Psoas muscle (tissue), 8 donors: ENCODE measurements around the gene ALOX12B. TPM values are rescaled to one million over a fixed set of nuclear protein-coding genes. Genes with fewer than 3 reads are reported as not detected.
"Not testable (repeated sequence)": the region's sequence is repeated elsewhere in the genome, so short reads cannot be mapped to it uniquely, and the experiment has no call there.

Experiments used
- ATAC-seq, 4 donors: fragments of 200-7000 bp; cut with Tn5 transposase; one replicate each; pipeline ENCODE4 v1.9.1; 2020; ENCODE audit warnings: moderate library complexity in 3 of 4, mild to moderate bottlenecking in 2 of 4
- DNase-seq, 2 donors: peaks; one replicate each; pipeline ENCODE4 v3.0.0-alpha.2; 2020
- H3K27ac ChIP-seq: fragments of 200-600 bp; one replicate; pipeline ENCODE4 v1.8.0; 2022
- H3K27me3 ChIP-seq, 3 donors: fragments of 200-600 bp in 1 of 3; one replicate each; pipeline versions ENCODE4 v1.6.1 to v1.8.0; 2013 to 2022; ENCODE audit warnings: low read length in 2 of 3, mild to moderate bottlenecking in 2 of 3, moderate library complexity in 1 of 3; ENCODE audit not compliant: insufficient read depth in 3 of 3
- H3K36me3 ChIP-seq, 2 donors: fragments of 200-600 bp in 1 of 2; one replicate each; pipeline versions ENCODE4 v1.6.1 to v1.8.0; 2013 to 2022; ENCODE audit warnings: low read depth in 1 of 2, mild to moderate bottlenecking in 1 of 2, moderate library complexity in 1 of 2; ENCODE audit not compliant: insufficient read depth in 1 of 2
- H3K4me1 ChIP-seq: fragments of 200-600 bp; one replicate; pipeline ENCODE4 v1.8.0; 2022
- H3K4me3 ChIP-seq: fragments of 200-600 bp; one replicate; pipeline ENCODE4 v1.8.0; 2022; ENCODE audit warnings: mild to moderate bottlenecking
- H3K9me3 ChIP-seq: fragments of 200-600 bp; one replicate; pipeline ENCODE4 v1.8.0; 2022
- CTCF ChIP-seq: fragments of 200-600 bp; IDR thresholded peaks from one replicate; pipeline ENCODE4 v1.8.0; 2022; ENCODE audit warnings: antibody characterized with exemption
- WGBS, 3 donors: extraction: QIAGEN DNeasy Blood & Tissue Kit; methylation state at CpG; one replicate each; pipeline versions ENCODE4 v1.1.6 to v1.1.7; 2013; 5-methylcytosine and 5-hydroxymethylcytosine counted together
- intact Hi-C, 2 donors: fragments of 100-400 bp; cut with DNase I; formaldehyde crosslinking; loops; one replicate each; pipeline versions ENCODE4 v1.11.0 to v1.14.2; 2022
- polyA plus RNA-seq, 3 donors: library from polyadenylated mRNA; stranded (reverse); fragments of 200-250 nt; gene quantifications; one replicate each; pipeline ENCODE4 v1.2.3, GENCODE V29; 2013
- total RNA-seq, 4 donors: library from RNA; stranded (reverse); fragmentation: NEBNext Ultra II Directional in 2 of 4; extraction: Animal tissue kit (Norgen Biotek cat#: 25700) in 2 of 4; gene quantifications; one replicate each; pipeline versions ENCODE4 v1.2.1 to v1.2.4, GENCODE V29; 2021 to 2023
- donor health status: healthy with polysubstance abuse.
- donor health status: DM: no; HTN: no; CAD: no; lungs with moderate emphysema.
- donor health status: Bipolar disorder and iron deficiency.
- donor health status: healthy.
- donor health status: DM: yes; HTN: yes; CAD: no.
- donor health status: DM: no; HTN: no; CAD: no.
- donor health status: DM: no; HTN: no; CAD: no.
- donor health status: DM: yes; HTN: yes; CAD: no.

ALOX12B gene
- total and polyA plus RNA-seq, 7 donors: not detected

DNA sequence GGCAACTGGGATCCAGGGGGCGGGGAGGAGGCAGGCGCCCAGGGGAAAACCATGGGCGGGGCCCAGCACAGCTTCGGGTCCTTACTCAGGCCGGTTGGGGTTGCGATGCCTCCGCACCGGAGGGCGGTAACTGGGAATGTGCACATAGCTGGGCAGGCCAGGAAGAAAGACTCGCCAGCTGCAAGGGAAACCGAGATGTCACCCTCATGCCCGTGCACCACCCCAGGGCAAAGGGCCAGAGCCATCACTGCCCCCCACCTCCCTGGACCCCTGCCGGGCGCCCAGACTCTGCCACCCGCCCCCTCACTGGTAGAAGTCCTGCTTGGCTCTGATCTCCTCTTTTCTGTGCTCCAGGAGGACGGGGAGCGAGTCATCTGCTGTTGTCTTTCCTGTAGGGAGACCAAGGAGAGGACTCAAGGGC, 6.7 kb downstream of the ALOX12B start:
- WGBS, 3 donors: 45 to 54% (median 45%) methylated on average over 17 of the region's 17 CpGs
- Histone ChIP-seq H3K27me3 (peaks cover 0 to 54% (median 4%) of the 10 kb centered on the region in 3 donors), H3K4me1 (peaks cover 9% of the 10 kb centered on the region), H3K4me3 (no peak overlapping the region), H3K36me3 (no peaks in the 10 kb centered on the region), H3K9me3 (no peaks in the 10 kb centered on the region), H3K27ac (no peak overlapping the region)
- TF ChIP-seq CTCF: no peak
- intact Hi-C loops: loop anchor here (1.0 to 5.0 kb wide), 2 partner anchors 36 to 37 kb away; partner anchors contain the start of gene ALOXE3 (in 2 of the 2)
- ATAC-seq (no peak), DNase-seq (no peak)

GRCh38 chr17:8080208-8080798, 7.2 kb downstream of the ALOX12B start:
- Histone ChIP-seq H3K27ac (no peak overlapping the region), H3K9me3 (no peaks in the 10 kb centered on the region), H3K27me3 (peaks cover 0 to 59% (median 6%) of the 10 kb centered on the region in 3 donors), H3K4me3 (peak overlapping the region; percentile 62), H3K36me3 (no peaks in the 10 kb centered on the region), H3K4me1 (peaks cover 9% of the 10 kb centered on the region)
- intact Hi-C loops: loop anchor here (1.0 to 5.0 kb wide), 2 partner anchors 37 to 38 kb away; partner anchors contain the start of gene ALOXE3 (in 2 of the 2)
- ATAC-seq: peak in 2 of 4 donors; percentile 27 to 41
- no peak for TF ChIP-seq CTCF
- DNase-seq: no peak
- 21 to 22% (median 22%) methylated on average over 25 of the region's 25 CpGs for WGBS, 3 donors

DNA sequence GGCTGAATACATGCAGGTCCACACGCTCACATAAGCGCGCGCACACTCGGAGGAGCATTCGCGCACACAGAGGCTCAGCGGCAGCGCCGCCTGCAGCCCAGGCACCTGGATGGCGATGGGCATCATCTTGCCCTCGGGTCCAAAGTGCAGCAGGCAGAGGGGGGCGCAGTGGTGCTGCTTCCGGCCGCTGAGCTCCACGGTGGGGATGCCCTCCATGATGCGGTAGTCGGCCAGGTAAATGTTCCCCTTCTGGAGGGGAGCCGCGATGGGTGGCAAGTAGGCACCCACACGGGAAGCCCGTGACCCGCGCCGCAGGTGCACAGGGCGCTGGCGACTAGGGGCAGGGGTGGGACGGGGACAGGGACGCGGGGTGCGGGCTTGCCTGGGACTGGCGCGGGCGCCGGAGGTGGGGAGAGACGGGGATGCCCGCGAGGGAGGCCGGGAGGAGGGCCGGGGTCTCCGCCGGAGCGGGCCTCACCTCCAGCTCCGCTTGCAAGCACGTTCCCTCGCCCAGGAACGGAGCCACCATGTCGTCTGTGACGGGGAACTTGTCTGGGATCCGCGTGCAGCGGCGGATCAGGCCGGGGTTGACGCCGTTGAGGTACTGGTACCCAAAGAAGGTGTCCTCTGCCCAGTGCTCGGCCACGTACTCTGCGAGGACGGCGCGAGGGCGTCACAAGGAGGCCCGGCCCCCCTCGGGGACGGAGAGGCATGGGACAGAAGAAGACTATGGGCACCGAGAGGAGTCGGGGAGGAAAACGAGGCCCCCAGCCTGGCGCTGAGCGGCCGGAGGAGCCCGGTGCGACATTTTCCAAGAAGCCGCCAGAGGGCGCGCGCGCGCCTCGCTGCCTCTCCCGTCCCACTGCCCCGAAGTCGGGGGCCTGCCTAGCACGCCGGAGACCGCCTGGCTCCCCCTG, 8.0 kb downstream of the ALOX12B start:
- peak; percentile 86 to 98 (median 90) for ATAC-seq

DNA sequence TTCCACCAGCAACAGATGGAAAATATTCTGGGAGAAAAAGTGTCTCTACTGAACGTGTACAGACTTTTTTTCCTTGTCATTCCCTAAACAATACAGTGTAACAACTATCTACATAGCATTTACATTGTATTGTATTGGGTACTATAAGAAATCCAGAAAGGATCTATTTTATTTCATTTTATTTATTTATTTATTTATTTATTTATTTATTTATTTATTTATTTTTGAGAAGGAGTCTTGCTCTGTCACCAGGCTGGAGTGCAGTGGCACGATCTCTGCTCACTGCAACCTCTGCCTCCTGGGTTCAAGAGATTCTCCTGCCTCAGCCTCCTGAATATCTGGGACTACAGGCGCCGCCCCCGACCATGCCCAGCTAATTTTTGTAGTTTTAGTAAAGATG, 9.6 kb downstream of the ALOX12B start:
- H3K9me3 ChIP-seq, intact Hi-C loops, DNase-seq, ATAC-seq, H3K4me3 ChIP-seq, H3K27ac ChIP-seq, H3K36me3 ChIP-seq: not testable (repeated sequence)
- 69 to 88% (median 86%) methylated on average over 5 of the region's 5 CpGs for WGBS, 3 donors
- peaks cover 11% of the 10 kb centered on the region for H3K4me1 ChIP-seq
- H3K27me3 ChIP-seq: peaks cover 0 to 64% (median 17%) of the 10 kb centered on the region in 3 donors

More for the DNA sequence above, 8.0 kb downstream of the ALOX12B start:
- peaks cover 0 to 62% (median 13%) of the 10 kb centered on the region in 3 donors for H3K27me3 ChIP-seq
- peak overlapping the region; percentile 62 for H3K4me3 ChIP-seq
- no peaks in the 10 kb centered on the region for H3K9me3 ChIP-seq
- TF ChIP-seq CTCF: peak; percentile 86
- H3K4me1 ChIP-seq: peaks cover 9% of the 10 kb centered on the region
- peak; percentile 75 to 86 for DNase-seq
- 1% methylated on average over 57 to 87 of the region's 87 CpGs for WGBS, 3 donors
- no peaks in the 10 kb centered on the region for H3K36me3 ChIP-seq
- no peak overlapping the region for H3K27ac ChIP-seq
- intact Hi-C loops: loop anchor here (1.0 to 5.0 kb wide), 2 partner anchors 38 to 39 kb away; partner anchors contain the start of gene ALOXE3 (in 2 of the 2)
